ENCODE results near the gene GPN2.
A peak's percentile ranks its signal among the peaks of the same experiment; 100 is the strongest.
"Not testable (repeated sequence)": the region's sequence is repeated elsewhere in the genome, so short reads cannot be mapped to it uniquely, and the experiment has no call there.

The GPN2 gene

GRCh38 chr1:26852701-26853100 lies 37.4 kb downstream of the GPN2 start:
- DNase-seq (ENCODE audit: low spot score): no peak
- Histone ChIP-seq H3K4me3 (no peak overlapping the region), H3K27ac (no peak overlapping the region)
- TF ChIP-seq CTCF (IDR thresholded peaks at IDR 0.05): no peak

- Histone ChIP-seq H3K4me3 (no peak overlapping the region), H3K27ac (no peak overlapping the region)
- no peak for TF ChIP-seq CTCF (IDR thresholded peaks at IDR 0.05)
- DNase-seq (ENCODE audit: low spot score): no peak
Observed at GRCh38 chr1:26851106-26851684, 38.9 kb downstream of the GPN2 start.

- no peak for DNase-seq (ENCODE audit: low spot score)
- TF ChIP-seq CTCF (IDR thresholded peaks at IDR 0.05): no peak
- Histone ChIP-seq H3K4me3 (no peak overlapping the region), H3K27ac (peak overlapping the region in 1 of 2 donors; percentile 75)
Observed at GRCh38 chr1:26848941-26849774, 40.9 kb downstream of the GPN2 start.

- Histone ChIP-seq H3K4me3 (no peak overlapping the region), H3K27ac (peak overlapping the region in 1 of 2 donors; percentile 75)
- DNase-seq (ENCODE audit: low spot score): no peak
- TF ChIP-seq CTCF (IDR thresholded peaks at IDR 0.05): no peak
Observed at GRCh38 chr1:26848499-26848898, 41.6 kb downstream of the GPN2 start.

- not testable (repeated sequence) for H3K4me3 ChIP-seq; DNase-seq (ENCODE audit: low spot score); H3K27ac ChIP-seq
Observed at GRCh38 chr1:26847826-26848225, 42.3 kb downstream of the GPN2 start.

GRCh38 chr1:26844424-26845196 lies 45.5 kb downstream of the GPN2 start:
- no peak overlapping the region for H3K27ac ChIP-seq
- DNase-seq (ENCODE audit: low spot score): no peak
- no peak for TF ChIP-seq CTCF (IDR thresholded peaks at IDR 0.05)
- no peak overlapping the region for H3K4me3 ChIP-seq

- H3K4me3 ChIP-seq: no peak overlapping the region
- TF ChIP-seq CTCF (IDR thresholded peaks at IDR 0.05): no peak
- DNase-seq (ENCODE audit: low spot score): no peak
- no peak overlapping the region for H3K27ac ChIP-seq
Observed at GRCh38 chr1:26839779-26840178, 50.3 kb downstream of the GPN2 start.

All from coronary artery (tissue), 2 donors.